K562 (cell line): ENCODE measurements around the gene SYT1. TPM values are rescaled to one million over a fixed set of nuclear protein-coding genes. Genes with fewer than 3 reads are reported as not detected.
A peak's percentile ranks its signal among the peaks of the same experiment; 100 is the strongest.

ENCODE experiments used
- ATAC-seq: fragments of 200-7000 bp; cut with Tn5 transposase; 3 replicates; pipeline ENCODE4 v1.9.1; 2020; ENCODE audit warnings: moderate library complexity
- BruUV-seq: library from RNA; stranded (reverse); fragments of 400-500 nt; replicated peaks from 2 replicates; lab custom pipeline; 2021; lab: Mats Ljungman, UMichigan
- CTCF ChIA-PET: fragments of 300-600 bp; formaldehyde crosslinking; extraction: SDS; loops from one replicate; lab custom pipeline; 2021; ENCODE audit warnings: low intra/inter-chr PET ratio; lab: Yijun Ruan, JAX
- POLR2A ChIA-PET: fragments of 300-600, 350-650 bp; sonication (Branson Sonifier 250); formaldehyde crosslinking; extraction: SDS; loops from one replicate; lab custom pipeline; 2021; ENCODE audit warnings: antibody characterized with exemption, inconsistent platforms; lab: Yijun Ruan, JAX
- DNase-seq, 4 experiments: peaks; one replicate each; pipeline versions ENCODE4 v3.0.0 to v3.0.0-alpha.2; 2011 to 2018; ENCODE audit warnings: low spot score in 3 of 4, mixed read lengths in 3 of 4; ENCODE audit errors: extremely low read depth in 1 of 4
- FAIRE-seq: peaks from 2 replicates; lab custom pipeline; 2011; peaks lifted over from hg19 to GRCh38; lab: Jason Lieb, UNC
- H2AFZ ChIP-seq: 2 replicates; pipeline ENCODE4 v1.6.0; 2011; ENCODE audit warnings: low read depth, low read length, control low read depth, inconsistent platforms
- H3K27ac ChIP-seq: fragments of 200-600 bp; 3 replicates; pipeline ENCODE4 v1.8.0; 2011; ENCODE audit warnings: low read depth, mild to moderate bottlenecking, control low read depth, inconsistent platforms, low read length, moderate library complexity, mixed read lengths; ENCODE audit errors: extremely low read depth
- H3K27me3 ChIP-seq, 2 experiments: fragments of 300-600 bp in 1 of 2; 2 replicates in 1 of 2; 3 replicates in 1 of 2; pipeline versions ENCODE4 v1.6.0 to v1.8.0; 2011; ENCODE audit warnings: inconsistent platforms in 2 of 2, low read length in 2 of 2, mild to moderate bottlenecking in 1 of 2, mixed read lengths in 1 of 2, moderate library complexity in 1 of 2; ENCODE audit not compliant: control insufficient read depth in 2 of 2, insufficient read depth in 2 of 2
- H3K36me3 ChIP-seq: fragments of 300-600 bp; 3 replicates; pipeline ENCODE4 v1.8.0; 2011; ENCODE audit warnings: mild to moderate bottlenecking, low read length, inconsistent platforms; ENCODE audit not compliant: control insufficient read depth, insufficient read depth
- H3K4me1 ChIP-seq, 2 experiments: fragments of 200-600 bp in 1 of 2; replicated peaks in 1 of 2; 2 replicates in 1 of 2; 3 replicates in 1 of 2; pipeline versions ENCODE4 v1.5.1 to v1.8.0; 2011; ENCODE audit warnings: inconsistent platforms in 2 of 2, low read length in 2 of 2, mild to moderate bottlenecking in 1 of 2, mixed read lengths in 1 of 2, moderate library complexity in 1 of 2; ENCODE audit not compliant: control insufficient read depth in 2 of 2, insufficient read depth in 2 of 2
- H3K4me2 ChIP-seq: 2 replicates; pipeline ENCODE4 v1.6.1; 2011; ENCODE audit warnings: low read length, control low read depth, inconsistent platforms, mixed read lengths; ENCODE audit not compliant: insufficient read depth
- H3K4me3 ChIP-seq: fragments of 200-600 bp; sonication (generic), shearing (Covaris generic); 2 replicates; pipeline ENCODE4 v1.5.1; 2016; ENCODE audit warnings: control low read depth, inconsistent platforms
- H3K79me2 ChIP-seq: fragments of 200-600 bp; 3 replicates; pipeline ENCODE4 v1.8.0; 2011; ENCODE audit warnings: low read length, inconsistent platforms; ENCODE audit not compliant: control insufficient read depth, insufficient read depth
- H3K9ac ChIP-seq, 2 experiments: 2 replicates each; pipeline versions ENCODE4 v1.6.0 to v1.6.1; 2011; ENCODE audit warnings: low read depth in 2 of 2, low read length in 2 of 2, control low read depth in 1 of 2, inconsistent platforms in 1 of 2, mild to moderate bottlenecking in 1 of 2, mixed read lengths in 1 of 2; ENCODE audit not compliant: insufficient read depth in 1 of 2
- H3K9me1 ChIP-seq: one replicate; pipeline ENCODE4 v1.6.0; 2011; ENCODE audit warnings: inconsistent platforms, mild to moderate bottlenecking, low read length, moderate library complexity; ENCODE audit not compliant: control insufficient read depth, insufficient read depth
- H3K9me3 ChIP-seq: replicated peaks from 2 replicates; pipeline ENCODE4 v1.5.1; 2011; ENCODE audit warnings: low read depth, low read length, inconsistent platforms; ENCODE audit not compliant: control insufficient read depth, insufficient read depth
- H4K20me1 ChIP-seq: replicated peaks from 2 replicates; pipeline ENCODE4 v1.6.1; 2011; ENCODE audit warnings: low read length, inconsistent platforms, mixed read lengths; ENCODE audit not compliant: control insufficient read depth, insufficient read depth
- CCNT2 ChIP-seq: IDR thresholded peaks from 2 replicates; pipeline ENCODE4 v1.6.1; 2011; ENCODE audit warnings: borderline replicate concordance, low read depth, mild to moderate bottlenecking, moderate library complexity, mixed read lengths, low read length; ENCODE audit not compliant: insufficient read length; ENCODE audit errors: extremely low read depth
- CEBPB ChIP-seq: fragments of 450-650 bp; IDR thresholded peaks from 2 replicates; pipeline ENCODE4 v1.6.1; 2016; ENCODE audit warnings: missing genetic modification characterization, missing compliant biosample characterization
- CEBPG ChIP-seq, 3 experiments: fragments of 200-800 bp in 1 of 3; sonication (Bioruptor generic) in 1 of 3; sonication (generic) in 1 of 3; formaldehyde crosslinking in 1 of 3; IDR thresholded peaks in 2 of 3; conservative IDR thresholded peaks in 1 of 3; 2 replicates each; pipeline versions ENCODE4 v1.6.1 to v1.8.0; 2016 to 2022; ENCODE audit warnings: missing compliant biosample characterization in 2 of 3, missing genetic modification characterization in 2 of 3, mild to moderate bottlenecking in 1 of 3, missing genetic modification reagents in 1 of 3
- ELF4 ChIP-seq: fragments of 450-650 bp; formaldehyde crosslinking; IDR thresholded peaks from 2 replicates; pipeline ENCODE4 v1.4.0; 2022; ENCODE audit warnings: missing genetic modification characterization
- EP300 ChIP-seq: IDR thresholded peaks from 2 replicates; pipeline ENCODE4 v1.6.1; 2012; ENCODE audit warnings: low read length, improper control_type of control experiment
- NBN ChIP-seq: fragments of 450-650 bp; IDR thresholded peaks from 2 replicates; pipeline ENCODE4 v1.6.1; 2016; ENCODE audit warnings: low read depth, mild to moderate bottlenecking
- RBM17 ChIP-seq: fragments of 200-400 bp; formaldehyde crosslinking; IDR thresholded peaks from 2 replicates; pipeline ENCODE4 v1.6.1; 2017; ENCODE audit warnings: low read depth, mild to moderate bottlenecking, low read length, borderline replicate concordance
- SMAD4 ChIP-seq: fragments of 250-450 bp; sonication (Bioruptor Pico); conservative IDR thresholded peaks from 2 replicates; pipeline ENCODE4 v1.8.0; 2021; ENCODE audit warnings: inconsistent platforms, mild to moderate bottlenecking, moderate library complexity
- WGBS: fragments of 100-300 bp; shearing (Covaris generic); methylation state at CpG from one replicate; pipeline ENCODE4 v1.1.6; 2016; ENCODE audit warnings: low coverage, mixed read lengths; ENCODE audit not compliant: insufficient coverage; ENCODE audit errors: missing lambda C conversion rate; 5-methylcytosine and 5-hydroxymethylcytosine counted together
- in situ Hi-C: fragments of 300-500 bp; cut with MboI; formaldehyde crosslinking; loops from 4 replicates; pipeline ENCODE4 v1.15.0; 2018; ENCODE audit warnings: inconsistent platforms, mixed read lengths
- intact Hi-C: fragments of 100-400 bp; cut with micrococcal nuclease; formaldehyde crosslinking; loops from 2 replicates; pipeline ENCODE4 v1.14.2; 2022
- polyA plus RNA-seq, 8 experiments: library from polyadenylated mRNA; depleted of rRNA in 4 of 8; stranded (reverse) in 5 of 8; unstranded in 3 of 8; fragments of >200 nt; fragmentation: Nextera tagmentation in 2 of 8; fragmentation: Illumina TruSeq in 1 of 8; extraction: Ambion mirVana in 2 of 8; extraction: Trizol in 1 of 8; gene quantifications; 2 replicates each; pipeline versions ENCODE4 v1.2.1 to v1.2.3, GENCODE V29; 2011 to 2014; ENCODE audit warnings: inconsistent platforms in 1 of 8, missing spikeins in 1 of 8
- total RNA-seq, 7 experiments: library from RNA; depleted of rRNA in 6 of 7; stranded (reverse); fragments of >200 nt in 6 of 7; fragmentation: Illumina TruSeq in 2 of 7; extraction: Trizol in 2 of 7; gene quantifications; 2 replicates each; pipeline versions ENCODE4 v1.2.1 to v1.2.3, GENCODE V29; 2011 to 2021; ENCODE audit warnings: low replicate concordance in 1 of 7

SYT1 gene
- total and polyA plus RNA-seq, 9 of the 15 experiments (the other 6 are each of a cell fraction or from before 2014, with no cell fraction given) = 0.03 to 0.13 (median 0.07) TPM; not detected in 4

DNA sequence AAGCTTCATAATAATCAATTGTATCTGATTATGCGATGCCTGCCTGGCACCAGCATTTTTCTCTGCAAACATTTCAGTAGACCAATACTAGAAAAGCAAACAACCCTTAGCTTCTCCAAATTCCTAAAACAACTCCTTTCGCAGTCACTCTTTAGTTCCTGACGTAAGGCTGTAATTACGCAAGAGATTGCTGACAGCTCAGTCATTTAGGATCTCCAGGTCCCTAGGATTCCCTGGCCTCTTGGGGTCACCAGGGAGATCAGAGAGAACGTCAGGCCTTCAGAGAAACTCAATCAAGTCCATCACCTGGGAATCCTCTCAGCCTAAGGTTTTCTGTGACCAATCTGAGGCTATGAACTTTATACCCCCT lies 435.6 kb downstream of the SYT1 start:
- H3K36me3 ChIP-seq = no peaks in the 10 kb centered on the region
- no TSS peak for BruUV-seq
- ChIA-PET POLR2A (no interaction called here), CTCF (no interaction called here)
- H3K9ac ChIP-seq = no peak overlapping the region
- no peak overlapping the region for H3K4me2 ChIP-seq
- 0% methylated on average over 5 of the region's 5 CpGs for WGBS
- H3K79me2 ChIP-seq = no peaks in the 10 kb centered on the region
- H3K4me3 ChIP-seq = no peak overlapping the region
- FAIRE-seq (no peak), ATAC-seq (no peak), DNase-seq (no peak)
- no peak for TF ChIP-seq RBM17
- TF ChIP-seq CCNT2 = no peak
- TF ChIP-seq ELF4 = no peak
- peak; percentile 46 for TF ChIP-seq CEBPB (tag)
- TF ChIP-seq SMAD4 (CRISPR knock-in tag) = no peak
- no peak for TF ChIP-seq EP300
- no peak for TF ChIP-seq CEBPG (CRISPR knock-in tag; IDR thresholded peaks at IDR 0.05)
- TF ChIP-seq CEBPG (tag; conservative IDR thresholded peaks at IDR 0.05 in 1 of 2, IDR thresholded peaks at IDR 0.05 in 1 of 2) = no peak
- no peak for TF ChIP-seq NBN
- H3K4me1 ChIP-seq = no peaks in the 10 kb centered on the region
- no peaks in the 10 kb centered on the region; the same call in 1 of the 2 replicates for H3K9me3 ChIP-seq
- no peak overlapping the region for H3K27ac ChIP-seq
- in situ Hi-C loops (no loop called here), intact Hi-C loops (no loop called here)
- no peak overlapping the region for H2AFZ ChIP-seq
- no peaks in the 10 kb centered on the region for H3K9me1 ChIP-seq
- no peaks in the 10 kb centered on the region for H3K27me3 ChIP-seq
- H4K20me1 ChIP-seq = no peaks in the 10 kb centered on the region
